ENCODE results near the gene OR4D11. TPM values are rescaled to one million over a fixed set of nuclear protein-coding genes. Genes with fewer than 3 reads are reported as not detected.

The OR4D11 gene
- total and polyA plus RNA-seq, 10 of the 15 experiments (the other 5 are each of a cell fraction or from before 2014, with no cell fraction given): not detected

DNA sequence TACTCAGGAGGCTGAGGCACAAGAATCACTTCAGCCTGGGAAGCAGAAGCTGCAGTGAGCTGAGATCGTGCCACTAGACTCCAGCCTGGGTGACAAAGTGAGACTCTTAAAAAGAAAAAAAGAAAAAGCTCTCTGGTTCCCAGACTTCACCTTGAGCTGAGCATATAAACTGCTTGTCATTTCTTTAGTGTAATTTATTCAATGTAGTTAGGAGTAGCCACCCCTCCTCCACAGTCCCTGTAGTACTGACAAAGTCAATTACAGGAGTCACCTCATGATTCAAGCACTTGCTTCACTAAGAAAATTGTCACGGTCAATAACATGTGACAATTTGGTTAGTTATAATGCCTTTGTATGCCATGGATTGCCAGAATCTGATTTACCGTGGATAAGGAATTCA lies 23.0 kb upstream of the OR4D11 start:
- 3% methylated on average over 3 of the region's 3 CpGs for WGBS (ENCODE audit: insufficient coverage, insufficient replicate concordance, low lambda C conversion rate, missing lambda C conversion rate)
- no TSS peak for BruUV-seq (replicated peaks)
- no peak overlapping the region for H3K27ac ChIP-seq (ENCODE audit: control insufficient read depth, insufficient read depth)
- no peaks in the 10 kb centered on the region; the same call in 1 of the 2 replicates for H3K4me1 ChIP-seq (ENCODE audit: control insufficient read depth, insufficient read depth, low read length)
- ChIA-PET SMC1A (ENCODE audit: uncharacterized antibody, unreplicated experiment) (no interaction called here), POLR2A (no interaction called here), CTCF (no interaction called here), RAD21 (ENCODE audit: unreplicated experiment) (no interaction called here)
- intact Hi-C loops (cut with micrococcal nuclease; ENCODE audit: unreplicated experiment) (no loop called here), in situ Hi-C loops (cut with MboI) (no loop called here)
- no peaks in the 10 kb centered on the region for H3K79me2 ChIP-seq (ENCODE audit: control insufficient read depth, insufficient read depth, low read length)
- no peaks in the 10 kb centered on the region for H3K27me3 ChIP-seq (replicated peaks in 1 of 2; ENCODE audit: control insufficient read depth in 2 of 2, insufficient read depth in 2 of 2, low read length in 1 of 2)
- H3K4me3 ChIP-seq: no peak overlapping the region
- FAIRE-seq: no peak
- H3K9me3 ChIP-seq (replicated peaks; ENCODE audit: control insufficient read depth, insufficient read depth, low read length): no peaks in the 10 kb centered on the region
- no peak overlapping the region for H3K9ac ChIP-seq (ENCODE audit: control insufficient read depth, insufficient read depth, low read length)
- no peak for DNase-seq (ENCODE audit: low read depth, low spot score)
- ATAC-seq: no peak
- H2AFZ ChIP-seq (ENCODE audit: control insufficient read depth, low read depth, low read length): no peak overlapping the region
- H4K20me1 ChIP-seq (ENCODE audit: control insufficient read depth, insufficient read depth): no peaks in the 10 kb centered on the region
- no peak overlapping the region for H3K4me2 ChIP-seq (ENCODE audit: control insufficient read depth, insufficient read depth)
- H3K36me3 ChIP-seq (ENCODE audit: control insufficient read depth in 2 of 2, insufficient read depth in 2 of 2, low read length in 1 of 2): no peaks in the 10 kb centered on the region
- TF ChIP-seq CREM (IDR thresholded peaks at IDR 0.05; ENCODE audit: low read depth) (no peak), NFYB (IDR thresholded peaks at IDR 0.05; ENCODE audit: insufficient read depth, low read depth, low read length) (no peak), RCOR1 (conservative IDR thresholded peaks at IDR 0.05; ENCODE audit: low read depth, low read length) (no peak), BCLAF1 (IDR thresholded peaks at IDR 0.05) (no peak), HDAC6 (IDR thresholded peaks at IDR 0.05; ENCODE audit: unreplicated experiment) (no peak), CUX1 (IDR thresholded peaks at IDR 0.05; ENCODE audit: insufficient replicate concordance, low read depth, low read length) (no peak), WRNIP1 (IDR thresholded peaks at IDR 0.05; ENCODE audit: borderline replicate concordance, low read depth, low read length) (no peak), CHD2 (IDR thresholded peaks at IDR 0.05; ENCODE audit: borderline replicate concordance, low read depth, low read length) (no peak), ELK1 (IDR thresholded peaks at IDR 0.05; ENCODE audit: low read depth, low read length) (no peak), CBX3 (IDR thresholded peaks at IDR 0.05; ENCODE audit: borderline replicate concordance, low read depth) (no peak)
- TF ChIP-seq, protein P1, sequence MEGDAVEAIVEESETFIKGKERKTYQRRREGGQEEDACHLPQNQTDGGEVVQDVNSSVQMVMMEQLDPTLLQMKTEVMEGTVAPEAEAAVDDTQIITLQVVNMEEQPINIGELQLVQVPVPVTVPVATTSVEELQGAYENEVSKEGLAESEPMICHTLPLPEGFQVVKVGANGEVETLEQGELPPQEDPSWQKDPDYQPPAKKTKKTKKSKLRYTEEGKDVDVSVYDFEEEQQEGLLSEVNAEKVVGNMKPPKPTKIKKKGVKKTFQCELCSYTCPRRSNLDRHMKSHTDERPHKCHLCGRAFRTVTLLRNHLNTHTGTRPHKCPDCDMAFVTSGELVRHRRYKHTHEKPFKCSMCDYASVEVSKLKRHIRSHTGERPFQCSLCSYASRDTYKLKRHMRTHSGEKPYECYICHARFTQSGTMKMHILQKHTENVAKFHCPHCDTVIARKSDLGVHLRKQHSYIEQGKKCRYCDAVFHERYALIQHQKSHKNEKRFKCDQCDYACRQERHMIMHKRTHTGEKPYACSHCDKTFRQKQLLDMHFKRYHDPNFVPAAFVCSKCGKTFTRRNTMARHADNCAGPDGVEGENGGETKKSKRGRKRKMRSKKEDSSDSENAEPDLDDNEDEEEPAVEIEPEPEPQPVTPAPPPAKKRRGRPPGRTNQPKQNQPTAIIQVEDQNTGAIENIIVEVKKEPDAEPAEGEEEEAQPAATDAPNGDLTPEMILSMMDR (IDR thresholded peaks at IDR 0.05 in 2 of 3, conservative IDR thresholded peaks at IDR 0.05 in 1 of 3; ENCODE audit: control insufficient read depth in 2 of 3, extremely low read depth in 1 of 3, insufficient read depth in 1 of 3, low read depth in 3 of 3, low read length in 3 of 3): no peak
